GM12878 (cell line): ENCODE results near the gene CDH4. TPM values are rescaled to one million over a fixed set of nuclear protein-coding genes. Genes with fewer than 3 reads are reported as not detected.

Experiments used
- ATAC-seq: fragments of 200-7000 bp; cut with Tn5 transposase; 3 replicates; pipeline ENCODE4 v1.9.1; 2020; ENCODE audit warnings: mild to moderate bottlenecking, moderate library complexity
- BruUV-seq: library from RNA; stranded (reverse); fragments of 400-500 nt; replicated peaks from 2 replicates; lab custom pipeline; 2021; lab: Mats Ljungman, UMichigan
- CTCF ChIA-PET: fragments of 300-600 bp; sonication (Branson Sonifier 250); formaldehyde crosslinking; extraction: SDS; loops from one replicate; lab custom pipeline; 2021; ENCODE audit warnings: inconsistent platforms; lab: Yijun Ruan, JAX
- POLR2A ChIA-PET: fragments of 350-600 bp; formaldehyde crosslinking; extraction: SDS; loops from one replicate; lab custom pipeline; 2021; ENCODE audit warnings: inconsistent platforms; lab: Charles Lee
- RAD21 ChIA-PET: fragments of 300-600 bp; sonication (Branson Sonifier 250); formaldehyde crosslinking; loops from one replicate; lab custom pipeline; 2023; ENCODE audit warnings: antibody characterized with exemption; ENCODE audit not compliant: unreplicated experiment; lab: Charles Lee
- SMC1A ChIA-PET: fragments of 300-600 bp; sonication (Branson Sonifier 250); formaldehyde crosslinking; loops from one replicate; lab custom pipeline; 2023; ENCODE audit not compliant: unreplicated experiment, uncharacterized antibody; lab: Charles Lee
- DNase-seq: peaks from one replicate; pipeline ENCODE4 v3.0.0-alpha.2; 2011; ENCODE audit warnings: low read depth, low spot score
- FAIRE-seq: peaks from 3 replicates; lab custom pipeline; 2011; peaks lifted over from hg19 to GRCh38; lab: Jason Lieb, UNC
- H2AFZ ChIP-seq: 2 replicates; pipeline ENCODE4 v1.6.0; 2011; ENCODE audit warnings: low read depth, low read length, control low read depth; ENCODE audit not compliant: control insufficient read depth
- H3K27ac ChIP-seq: 2 replicates; pipeline ENCODE4 v1.5.1; 2011; ENCODE audit warnings: control low read depth; ENCODE audit not compliant: control insufficient read depth, insufficient read depth
- H3K27me3 ChIP-seq, 2 experiments: replicated peaks in 1 of 2; 2 replicates each; pipeline versions ENCODE4 v1.6.0 to v1.6.1; 2011; ENCODE audit warnings: low read length in 1 of 2; ENCODE audit not compliant: control insufficient read depth in 2 of 2, insufficient read depth in 2 of 2
- H3K36me3 ChIP-seq, 2 experiments: 2 replicates each; pipeline ENCODE4 v1.5.1; 2011; ENCODE audit warnings: low read length in 1 of 2; ENCODE audit not compliant: control insufficient read depth in 2 of 2, insufficient read depth in 2 of 2
- H3K4me1 ChIP-seq: 2 replicates; pipeline ENCODE4 v1.6.1; 2011; ENCODE audit warnings: mild to moderate bottlenecking, low read length, moderate library complexity, mixed read lengths; ENCODE audit not compliant: control insufficient read depth, insufficient read depth
- H3K4me2 ChIP-seq: 2 replicates; pipeline ENCODE4 v1.6.0; 2011; ENCODE audit warnings: control low read depth; ENCODE audit not compliant: control insufficient read depth, insufficient read depth
- H3K4me3 ChIP-seq: fragments of 200-600 bp; sonication (generic); 2 replicates; pipeline ENCODE4 v1.5.1; 2016
- H3K79me2 ChIP-seq: 2 replicates; pipeline ENCODE4 v1.6.0; 2011; ENCODE audit warnings: low read length; ENCODE audit not compliant: control insufficient read depth, insufficient read depth
- H3K9ac ChIP-seq: 2 replicates; pipeline ENCODE4 v1.8.0; 2011; ENCODE audit warnings: low read length, control low read depth, mixed read lengths; ENCODE audit not compliant: control insufficient read depth, insufficient read depth
- H3K9me3 ChIP-seq: replicated peaks from 3 replicates; pipeline ENCODE4 v1.5.1; 2011; ENCODE audit warnings: mild to moderate bottlenecking, low read length; ENCODE audit not compliant: control insufficient read depth, insufficient read depth
- H4K20me1 ChIP-seq: 2 replicates; pipeline ENCODE4 v1.6.0; 2011; ENCODE audit not compliant: control insufficient read depth, insufficient read depth
- BCL11A ChIP-seq: IDR thresholded peaks from 2 replicates; pipeline ENCODE4 v1.6.1; 2011; ENCODE audit warnings: low read depth, low read length
- CBX3 ChIP-seq: fragments of 200-600 bp; sonication (generic); IDR thresholded peaks from 2 replicates; pipeline ENCODE4 v1.6.1; 2016; ENCODE audit warnings: low read depth, borderline replicate concordance
- IKZF1 ChIP-seq: fragments of 450-650 bp; conservative IDR thresholded peaks from 2 replicates; pipeline ENCODE4 v1.6.1; 2017; ENCODE audit warnings: antibody characterized with exemption, mild to moderate bottlenecking
- MEF2A ChIP-seq: IDR thresholded peaks from 2 replicates; pipeline ENCODE4 v1.6.1; 2011; ENCODE audit warnings: low read depth, mild to moderate bottlenecking, low read length, moderate library complexity; ENCODE audit not compliant: insufficient read depth
- NFXL1 ChIP-seq: fragments of 450-650 bp; IDR thresholded peaks from 2 replicates; pipeline ENCODE4 v1.6.1; 2017; ENCODE audit warnings: antibody characterized with exemption, mild to moderate bottlenecking, borderline replicate concordance
- PAX5 ChIP-seq: IDR thresholded peaks from 2 replicates; pipeline ENCODE4 v1.6.1; 2011; ENCODE audit warnings: low read depth, low read length, borderline replicate concordance
- POLR2AphosphoS2 ChIP-seq: IDR thresholded peaks from 2 replicates; pipeline ENCODE4 v1.6.1; 2011; ENCODE audit warnings: low read depth, mild to moderate bottlenecking, low read length, improper control_type of control experiment, moderate library complexity
- SREBF1 ChIP-seq: IDR thresholded peaks from 2 replicates; pipeline ENCODE4 v1.6.1; 2012; ENCODE audit warnings: mild to moderate bottlenecking, low read length
- YY1 ChIP-seq: IDR thresholded peaks from 2 replicates; pipeline ENCODE4 v1.6.1; 2011; ENCODE audit warnings: low read depth, mild to moderate bottlenecking, low read length
- WGBS: methylation state at CpG from one replicate; pipeline ENCODE4 v1.1.6; 2016; ENCODE audit warnings: low lambda C conversion rate; ENCODE audit not compliant: insufficient replicate concordance, insufficient coverage; ENCODE audit errors: missing lambda C conversion rate; 5-methylcytosine and 5-hydroxymethylcytosine counted together
- in situ Hi-C: fragments of 300-500 bp; cut with MboI; formaldehyde crosslinking; loops from 9 replicates; pipeline ENCODE4 v1.14.3; 2018; ENCODE audit warnings: mixed read lengths
- intact Hi-C: fragments of 100-400 bp; cut with micrococcal nuclease; formaldehyde crosslinking; loops from one replicate; pipeline ENCODE4 v1.14.2; 2022; ENCODE audit not compliant: unreplicated experiment
- polyA plus RNA-seq, 11 experiments: library from polyadenylated mRNA; depleted of rRNA in 4 of 11; unstranded in 6 of 11; stranded (reverse) in 5 of 11; fragments of >200 nt; fragmentation: Nextera tagmentation in 4 of 11; fragmentation: Illumina TruSeq in 1 of 11; extraction: Ambion mirVana in 4 of 11; extraction: Trizol in 1 of 11; gene quantifications; 1 replicate in 1 of 11; 2 replicates in 10 of 11; pipeline versions ENCODE4 v1.2.1 to v1.2.3, GENCODE V29; 2011 to 2016; ENCODE audit warnings: inconsistent platforms in 2 of 11, missing spikeins in 2 of 11, low read depth in 1 of 11
- total RNA-seq, 4 experiments: library from RNA; depleted of rRNA in 3 of 4; stranded (reverse); fragments of >200 nt in 3 of 4; fragmentation: Illumina TruSeq in 1 of 4; extraction: Trizol in 1 of 4; gene quantifications; 2 replicates each; pipeline versions ENCODE4 v1.2.1 to v1.2.3, GENCODE V29; 2013 to 2021
- TF ChIP-seq, protein P1 (sequence below): fragments of 450-650 bp; IDR thresholded peaks from 2 replicates; pipeline ENCODE4 v1.6.1; 2017; ENCODE audit warnings: low read depth, mild to moderate bottlenecking, moderate library complexity
- TF ChIP-seq, protein P2 (sequence below): fragments of 450-650 bp; IDR thresholded peaks from 2 replicates; pipeline ENCODE4 v1.6.1; 2017; ENCODE audit warnings: mild to moderate bottlenecking, low read depth, inconsistent platforms; ENCODE audit not compliant: poor library complexity, severe bottlenecking
- TF ChIP-seq, protein P3 (sequence below): IDR thresholded peaks from 2 replicates; pipeline ENCODE4 v1.6.1; 2012; ENCODE audit warnings: low read depth, low read length, improper control_type of control experiment

CDH4 gene
- total and polyA plus RNA-seq, 10 of the 15 experiments (the other 5 are each of a cell fraction or from before 2014, with no cell fraction given) = not detected

DNA sequence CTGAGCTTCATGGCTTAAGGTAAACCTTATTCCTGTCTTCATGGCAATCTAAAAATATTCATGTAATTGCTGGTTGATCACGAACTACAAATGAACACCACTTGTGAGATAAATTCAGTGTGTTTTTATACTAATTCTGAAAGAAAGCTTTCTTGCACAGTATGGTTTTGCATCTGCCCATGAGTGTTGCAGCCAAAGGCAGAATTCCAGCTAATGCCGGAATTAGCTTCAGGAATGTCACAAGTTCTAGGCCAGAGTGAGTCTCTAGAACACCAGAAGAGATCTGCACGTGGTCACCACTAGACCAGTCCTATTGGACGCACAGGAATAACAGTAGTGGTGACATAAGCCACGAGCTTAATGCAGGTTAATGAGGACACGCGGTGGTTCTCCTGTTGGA is 223.7 kb downstream of the CDH4 start:
- 39% methylated on average over 7 of the region's 7 CpGs for WGBS
- no peak overlapping the region for H2AFZ ChIP-seq
- H3K4me1 ChIP-seq = no peaks in the 10 kb centered on the region
- FAIRE-seq (no peak), DNase-seq (no peak), ATAC-seq (no peak)
- ChIA-PET CTCF (no interaction called here), SMC1A (no interaction called here), RAD21 (no interaction called here), POLR2A (no interaction called here)
- intact Hi-C loops (no loop called here), in situ Hi-C loops (loop anchor here (25.0 kb wide), 1 partner anchor 612 kb away; no protein-coding TSS in a partner anchor)
- no peak overlapping the region for H3K27ac ChIP-seq
- TF ChIP-seq NFXL1 (no peak), BCL11A (no peak), PAX5 (no peak)
- TF ChIP-seq, protein P1, sequence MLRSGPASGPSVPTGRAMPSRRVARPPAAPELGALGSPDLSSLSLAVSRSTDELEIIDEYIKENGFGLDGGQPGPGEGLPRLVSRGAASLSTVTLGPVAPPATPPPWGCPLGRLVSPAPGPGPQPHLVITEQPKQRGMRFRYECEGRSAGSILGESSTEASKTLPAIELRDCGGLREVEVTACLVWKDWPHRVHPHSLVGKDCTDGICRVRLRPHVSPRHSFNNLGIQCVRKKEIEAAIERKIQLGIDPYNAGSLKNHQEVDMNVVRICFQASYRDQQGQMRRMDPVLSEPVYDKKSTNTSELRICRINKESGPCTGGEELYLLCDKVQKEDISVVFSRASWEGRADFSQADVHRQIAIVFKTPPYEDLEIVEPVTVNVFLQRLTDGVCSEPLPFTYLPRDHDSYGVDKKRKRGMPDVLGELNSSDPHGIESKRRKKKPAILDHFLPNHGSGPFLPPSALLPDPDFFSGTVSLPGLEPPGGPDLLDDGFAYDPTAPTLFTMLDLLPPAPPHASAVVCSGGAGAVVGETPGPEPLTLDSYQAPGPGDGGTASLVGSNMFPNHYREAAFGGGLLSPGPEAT = no peak
- no peaks in the 10 kb centered on the region for H3K27me3 ChIP-seq
- BruUV-seq = no TSS peak
- no peaks in the 10 kb centered on the region for H3K79me2 ChIP-seq
- no peak overlapping the region for H3K4me3 ChIP-seq
- H3K9me3 ChIP-seq = no peaks in the 10 kb centered on the region; the same call in 2 of the 3 replicates
- H3K4me2 ChIP-seq = no peak overlapping the region
- H3K36me3 ChIP-seq = no peaks in the 10 kb centered on the region
- H4K20me1 ChIP-seq = no peaks in the 10 kb centered on the region
- no peak overlapping the region for H3K9ac ChIP-seq

DNA sequence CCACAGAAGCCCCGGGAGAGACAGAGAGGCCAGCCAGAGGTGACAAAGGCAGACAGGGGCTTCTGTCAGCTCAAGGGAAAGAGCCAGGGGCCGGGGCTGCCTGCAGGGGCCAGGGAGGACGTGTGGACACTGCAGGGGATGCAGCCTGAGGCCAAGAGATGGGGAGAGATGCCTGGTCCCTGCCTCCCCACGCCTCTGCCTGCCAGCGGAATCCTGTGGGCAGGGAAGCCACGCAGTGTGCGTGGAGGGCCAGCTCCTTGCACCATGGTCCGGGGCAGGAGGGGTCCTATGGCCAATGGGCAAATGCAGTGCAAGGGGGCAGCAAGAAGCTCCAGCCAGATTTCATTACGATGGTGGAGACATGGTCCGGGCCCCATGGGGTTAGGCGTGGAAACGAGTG is 224.9 kb downstream of the CDH4 start:
- no TSS peak for BruUV-seq
- CTCF ChIA-PET = no interaction called here
- H3K27me3 ChIP-seq = no peaks in the 10 kb centered on the region
- no peaks in the 10 kb centered on the region for H3K79me2 ChIP-seq
- no peak for ATAC-seq
- no peak for FAIRE-seq
- in situ Hi-C loops = loop anchor here (25.0 kb wide), 1 partner anchor 610 kb away; no protein-coding TSS in a partner anchor
- POLR2A ChIA-PET = no interaction called here
- WGBS = 30% methylated on average over 11 of the region's 12 CpGs
- H3K4me2 ChIP-seq = no peak overlapping the region
- no peaks in the 10 kb centered on the region for H3K4me1 ChIP-seq
- no peak overlapping the region for H3K9ac ChIP-seq
- SMC1A ChIA-PET = no interaction called here
- intact Hi-C loops = no loop called here
- no peaks in the 10 kb centered on the region; the same call in 2 of the 3 replicates for H3K9me3 ChIP-seq
- DNase-seq = no peak
- H3K36me3 ChIP-seq = no peaks in the 10 kb centered on the region
- no peak overlapping the region for H3K27ac ChIP-seq
- no peaks in the 10 kb centered on the region for H4K20me1 ChIP-seq
- no peak overlapping the region for H3K4me3 ChIP-seq
- no peak overlapping the region for H2AFZ ChIP-seq
- RAD21 ChIA-PET = no interaction called here
- TF ChIP-seq POLR2AphosphoS2 = no peak
- TF ChIP-seq CBX3 = no peak
- TF ChIP-seq IKZF1 = no peak
- TF ChIP-seq, protein P2, sequence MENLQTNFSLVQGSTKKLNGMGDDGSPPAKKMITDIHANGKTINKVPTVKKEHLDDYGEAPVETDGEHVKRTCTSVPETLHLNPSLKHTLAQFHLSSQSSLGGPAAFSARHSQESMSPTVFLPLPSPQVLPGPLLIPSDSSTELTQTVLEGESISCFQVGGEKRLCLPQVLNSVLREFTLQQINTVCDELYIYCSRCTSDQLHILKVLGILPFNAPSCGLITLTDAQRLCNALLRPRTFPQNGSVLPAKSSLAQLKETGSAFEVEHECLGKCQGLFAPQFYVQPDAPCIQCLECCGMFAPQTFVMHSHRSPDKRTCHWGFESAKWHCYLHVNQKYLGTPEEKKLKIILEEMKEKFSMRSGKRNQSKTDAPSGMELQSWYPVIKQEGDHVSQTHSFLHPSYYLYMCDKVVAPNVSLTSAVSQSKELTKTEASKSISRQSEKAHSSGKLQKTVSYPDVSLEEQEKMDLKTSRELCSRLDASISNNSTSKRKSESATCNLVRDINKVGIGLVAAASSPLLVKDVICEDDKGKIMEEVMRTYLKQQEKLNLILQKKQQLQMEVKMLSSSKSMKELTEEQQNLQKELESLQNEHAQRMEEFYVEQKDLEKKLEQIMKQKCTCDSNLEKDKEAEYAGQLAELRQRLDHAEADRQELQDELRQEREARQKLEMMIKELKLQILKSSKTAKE = no peak
- TF ChIP-seq SREBF1 = no peak
- no peak for TF ChIP-seq YY1
- TF ChIP-seq MEF2A = no peak
- TF ChIP-seq, protein P3, sequence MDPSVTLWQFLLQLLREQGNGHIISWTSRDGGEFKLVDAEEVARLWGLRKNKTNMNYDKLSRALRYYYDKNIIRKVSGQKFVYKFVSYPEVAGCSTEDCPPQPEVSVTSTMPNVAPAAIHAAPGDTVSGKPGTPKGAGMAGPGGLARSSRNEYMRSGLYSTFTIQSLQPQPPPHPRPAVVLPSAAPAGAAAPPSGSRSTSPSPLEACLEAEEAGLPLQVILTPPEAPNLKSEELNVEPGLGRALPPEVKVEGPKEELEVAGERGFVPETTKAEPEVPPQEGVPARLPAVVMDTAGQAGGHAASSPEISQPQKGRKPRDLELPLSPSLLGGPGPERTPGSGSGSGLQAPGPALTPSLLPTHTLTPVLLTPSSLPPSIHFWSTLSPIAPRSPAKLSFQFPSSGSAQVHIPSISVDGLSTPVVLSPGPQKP = no peak
